CD14-positive monocyte (primary cell): ENCODE results near the gene RASGRP3. TPM values are rescaled to one million over a fixed set of nuclear protein-coding genes. Genes with fewer than 3 reads are reported as not detected.

Experiments
- DNase-seq, 3 donors: peaks; one replicate each; pipeline ENCODE4 v3.0.0-alpha.2; 2011 to 2022
- H2AFZ ChIP-seq: 2 replicates; pipeline ENCODE4 v1.6.0; 2012; ENCODE audit warnings: mild to moderate bottlenecking, low read depth, low read length, inconsistent platforms; ENCODE audit not compliant: insufficient read depth, poor library complexity, severe bottlenecking
- H3K27ac ChIP-seq, 2 donors: 1 replicate in 1 of 2; 2 replicates in 1 of 2; pipeline ENCODE4 v1.5.1; 2012 to 2013; ENCODE audit warnings: low read length in 2 of 2, control low read depth in 1 of 2, inconsistent platforms in 1 of 2, low read depth in 1 of 2, mild to moderate bottlenecking in 1 of 2
- H3K27me3 ChIP-seq, 2 donors: one replicate each; pipeline versions ENCODE4 v1.6.0 to v1.6.1; 2011 to 2013; ENCODE audit warnings: low read length in 2 of 2; ENCODE audit not compliant: control insufficient read depth in 2 of 2, insufficient read depth in 2 of 2
- H3K36me3 ChIP-seq, 2 donors: replicated peaks in 1 of 2; 1 replicate in 1 of 2; 2 replicates in 1 of 2; pipeline versions ENCODE4 v1.5.1 to v1.6.1; 2012 to 2013; ENCODE audit warnings: low read length in 2 of 2, control low read depth in 1 of 2, inconsistent platforms in 1 of 2, mild to moderate bottlenecking in 1 of 2; ENCODE audit not compliant: insufficient read depth in 2 of 2, control insufficient read depth in 1 of 2
- H3K4me1 ChIP-seq, 2 donors: 1 replicate in 1 of 2; 2 replicates in 1 of 2; pipeline versions ENCODE4 v1.5.1 to v1.6.1; 2012 to 2013; ENCODE audit warnings: low read length in 2 of 2, control low read depth in 1 of 2, inconsistent platforms in 1 of 2, mild to moderate bottlenecking in 1 of 2, moderate library complexity in 1 of 2; ENCODE audit not compliant: insufficient read depth in 2 of 2, control insufficient read depth in 1 of 2
- H3K4me2 ChIP-seq: replicated peaks from 2 replicates; pipeline ENCODE3; 2012; ENCODE audit warnings: low read length, moderate library complexity, mild to moderate bottlenecking; ENCODE audit not compliant: poor library complexity, severe bottlenecking; ENCODE audit errors: extremely low read depth
- H3K4me3 ChIP-seq, 3 experiments: fragments of 200-600 bp in 1 of 3; sonication (generic) in 1 of 3; replicated peaks in 1 of 3; 1 replicate in 2 of 3; 2 replicates in 1 of 3; pipeline ENCODE4 v1.5.1; 2011 to 2013; ENCODE audit warnings: low read length in 3 of 3, mild to moderate bottlenecking in 3 of 3, control low read depth in 2 of 3, low read depth in 2 of 3, inconsistent platforms in 1 of 3, moderate library complexity in 1 of 3
- H3K79me2 ChIP-seq: 2 replicates; pipeline ENCODE4 v1.6.0; 2012; ENCODE audit warnings: mild to moderate bottlenecking, control low read depth, inconsistent platforms, low read length, moderate library complexity; ENCODE audit not compliant: insufficient read depth
- H3K9ac ChIP-seq: 2 replicates; pipeline ENCODE4 v1.6.0; 2017; ENCODE audit warnings: low read length, mild to moderate bottlenecking; ENCODE audit not compliant: insufficient read depth, poor library complexity, severe bottlenecking
- H3K9me3 ChIP-seq, 2 donors: replicated peaks in 1 of 2; 1 replicate in 1 of 2; 2 replicates in 1 of 2; pipeline versions ENCODE4 v1.5.1 to v1.6.1; 2012 to 2013; ENCODE audit warnings: low read length in 2 of 2, control low read depth in 1 of 2; ENCODE audit not compliant: control insufficient read depth in 1 of 2, insufficient read depth in 1 of 2
- H4K20me1 ChIP-seq: 2 replicates; pipeline ENCODE4 v1.6.0; 2012; ENCODE audit warnings: mild to moderate bottlenecking, low read length, control low read depth, moderate library complexity; ENCODE audit not compliant: insufficient read depth
- H3K27ac Mint-ChIP-seq, 7 donors: one replicate each; pipeline ENCODE4 v1.8.0; 2020; ENCODE audit warnings: mild to moderate bottlenecking in 7 of 7, mixed read lengths in 7 of 7, moderate library complexity in 6 of 7, inconsistent platforms in 2 of 7
- H3K27me3 Mint-ChIP-seq, 3 donors: one replicate each; pipeline ENCODE4 v1.8.0; 2021 to 2022; ENCODE audit warnings: low read depth in 3 of 3, mild to moderate bottlenecking in 3 of 3, mixed read lengths in 3 of 3, moderate library complexity in 3 of 3, inconsistent platforms in 1 of 3
- H3K36me3 Mint-ChIP-seq, 2 donors: one replicate each; pipeline ENCODE4 v1.8.0; 2020; ENCODE audit warnings: mixed read lengths in 2 of 2, inconsistent platforms in 1 of 2, mild to moderate bottlenecking in 1 of 2
- H3K4me1 Mint-ChIP-seq: one replicate; pipeline ENCODE4 v1.8.0; 2020; ENCODE audit warnings: mild to moderate bottlenecking, mixed read lengths
- H3K4me3 Mint-ChIP-seq, 2 donors: one replicate each; pipeline ENCODE4 v1.8.0; 2020; ENCODE audit warnings: mild to moderate bottlenecking in 2 of 2, mixed read lengths in 2 of 2, moderate library complexity in 1 of 2
- H3K9me3 Mint-ChIP-seq, 7 donors: one replicate each; pipeline ENCODE4 v1.8.0; 2020 to 2022; ENCODE audit warnings: mixed read lengths in 7 of 7, mild to moderate bottlenecking in 6 of 7, moderate library complexity in 6 of 7, inconsistent platforms in 2 of 7
- CTCF ChIP-seq: fragments of 200-600 bp; IDR thresholded peaks from one replicate; pipeline ENCODE4 v1.8.0; 2022; ENCODE audit warnings: antibody characterized with exemption, mild to moderate bottlenecking
- WGBS: methylation state at CpG from one replicate; pipeline ENCODE4 v1.1.5; 2013; ENCODE audit warnings: missing lambda C conversion rate; ENCODE audit not compliant: insufficient coverage; 5-methylcytosine and 5-hydroxymethylcytosine counted together
- intact Hi-C, 2 donors: fragments of 100-400 bp; cut with micrococcal nuclease; formaldehyde crosslinking; loops; one replicate each; pipeline versions ENCODE4 v1.15.0 to v1.15.1; 2023
- polyA plus RNA-seq, 3 donors: library from polyadenylated mRNA; depleted of rRNA in 1 of 3; unstranded in 2 of 3; stranded (reverse) in 1 of 3; fragments of 300-500 nt in 2 of 3; fragments of >200 nt in 1 of 3; fragmentation: Illumina TruSeq in 2 of 3; gene quantifications; 1 replicate in 2 of 3; 2 replicates in 1 of 3; pipeline ENCODE4 v1.2.3, GENCODE V29; 2012 to 2021

The RASGRP3 gene
- polyA plus RNA-seq, 3 donors = 0.62 to 0.89 (median 0.84) TPM

GRCh38 chr2:33605056-33605455 lies 128.6 kb downstream of the RASGRP3 start:
- DNase-seq = no peak
- peaks cover 0 to 9% (median 2%) of the 10 kb centered on the region in 3 donors for H3K27me3 Mint-ChIP-seq
- no peak overlapping the region for H3K4me3 ChIP-seq
- no peaks in the 10 kb centered on the region for H3K27me3 ChIP-seq
- H3K79me2 ChIP-seq = no peaks in the 10 kb centered on the region
- 93% methylated on average over 6 of the region's 6 CpGs for WGBS
- H3K4me1 Mint-ChIP-seq = no peaks in the 10 kb centered on the region
- peaks cover 0 to under 1% of the 10 kb centered on the region in 2 donors for H3K9me3 ChIP-seq
- H4K20me1 ChIP-seq = no peaks in the 10 kb centered on the region
- H3K9ac ChIP-seq = no peak overlapping the region
- H2AFZ ChIP-seq = no peak overlapping the region
- H3K4me1 ChIP-seq = no peaks in the 10 kb centered on the region
- peaks cover 1 to 5% (median 4%) of the 10 kb centered on the region in 7 donors for H3K9me3 Mint-ChIP-seq
- H3K27ac Mint-ChIP-seq = peak overlapping the region in 1 of 7 donors; percentile 52
- no peaks in the 10 kb centered on the region for H3K36me3 Mint-ChIP-seq
- no peak for TF ChIP-seq CTCF
- intact Hi-C loops = no loop called here
- H3K27ac ChIP-seq = no peak overlapping the region
- no peak overlapping the region for H3K4me2 ChIP-seq
- no peak overlapping the region for H3K4me3 Mint-ChIP-seq
- H3K36me3 ChIP-seq = no peaks in the 10 kb centered on the region

- H3K4me2 ChIP-seq = no peak overlapping the region
- no peak overlapping the region for H3K9ac ChIP-seq
- DNase-seq = no peak
- H3K36me3 ChIP-seq = no peaks in the 10 kb centered on the region
- Mint-ChIP-seq H3K4me3 (no peak overlapping the region), H3K4me1 (no peaks in the 10 kb centered on the region), H3K9me3 (peaks cover 7 to 14% (median 11%) of the 10 kb centered on the region in 7 donors), H3K27me3 (peaks cover 0 to 9% (median 0%) of the 10 kb centered on the region in 3 donors), H3K27ac (no peak overlapping the region), H3K36me3 (no peaks in the 10 kb centered on the region)
- H3K27ac ChIP-seq = no peak overlapping the region
- no peaks in the 10 kb centered on the region for H3K27me3 ChIP-seq
- TF ChIP-seq CTCF = no peak
- H3K9me3 ChIP-seq = peaks cover 0 to 10% of the 10 kb centered on the region in 2 donors
- no peaks in the 10 kb centered on the region for H3K4me1 ChIP-seq
- no peak overlapping the region for H3K4me3 ChIP-seq
- no peaks in the 10 kb centered on the region for H4K20me1 ChIP-seq
- H2AFZ ChIP-seq = no peak overlapping the region
- no CpG with 5 or more reads among the region's 4 CpGs for WGBS
- no peaks in the 10 kb centered on the region for H3K79me2 ChIP-seq
- intact Hi-C loops = no loop called here
These were observed 129.7 kb downstream of the RASGRP3 start for GRCh38 chr2:33606100-33606499.
